Mesendoderm (in vitro differentiated cells): ENCODE results near the gene ABCA12.

Experiments used
- DNase-seq: peaks from one replicate; pipeline ENCODE4 v3.0.0; 2013
- H2AK5ac ChIP-seq: 2 replicates; pipeline ENCODE4 v1.6.1; 2013; ENCODE audit warnings: low read length, inconsistent platforms
- H2BK120ac ChIP-seq: 2 replicates; pipeline ENCODE4 v1.6.1; 2013; ENCODE audit warnings: low read depth, mild to moderate bottlenecking, low read length, moderate library complexity, mixed read lengths
- H2BK15ac ChIP-seq: replicated peaks from 2 replicates; pipeline ENCODE4 v1.6.1; 2013; ENCODE audit warnings: low read depth, mild to moderate bottlenecking, moderate library complexity
- H2BK5ac ChIP-seq: 2 replicates; pipeline ENCODE4 v1.6.1; 2013; ENCODE audit warnings: low read length, inconsistent platforms
- H3K18ac ChIP-seq: 2 replicates; pipeline ENCODE4 v1.6.1; 2013; ENCODE audit warnings: mild to moderate bottlenecking, low read length, mixed read lengths
- H3K23ac ChIP-seq: one replicate; pipeline ENCODE4 v1.6.1; 2013; ENCODE audit warnings: low read length
- H3K27ac ChIP-seq: 2 replicates; pipeline ENCODE4 v1.5.1; 2013; ENCODE audit warnings: low read depth, mild to moderate bottlenecking, inconsistent platforms, low read length, moderate library complexity
- H3K27me3 ChIP-seq: 2 replicates; pipeline ENCODE4 v1.6.1; 2013; ENCODE audit warnings: low read length, control low read depth, mild to moderate bottlenecking, inconsistent platforms; ENCODE audit not compliant: insufficient read depth, poor library complexity
- H3K36me3 ChIP-seq: 2 replicates; pipeline ENCODE4 v1.6.1; 2013; ENCODE audit warnings: low read length, inconsistent platforms; ENCODE audit not compliant: control insufficient read depth, insufficient read depth
- H3K4ac ChIP-seq: one replicate; pipeline ENCODE4 v1.6.1; 2013; ENCODE audit warnings: low read depth, mild to moderate bottlenecking, low read length, moderate library complexity
- H3K4me1 ChIP-seq: 2 replicates; pipeline ENCODE4 v1.6.1; 2013; ENCODE audit warnings: low read depth, low read length, inconsistent platforms; ENCODE audit not compliant: control insufficient read depth
- H3K4me2 ChIP-seq: 2 replicates; pipeline ENCODE4 v1.6.1; 2013; ENCODE audit warnings: low read length
- H3K4me3 ChIP-seq: 2 replicates; pipeline ENCODE4 v1.5.1; 2013; ENCODE audit warnings: mild to moderate bottlenecking, low read length
- H3K56ac ChIP-seq: one replicate; pipeline ENCODE4 v1.6.1; 2013; ENCODE audit warnings: low read length
- H3K79me1 ChIP-seq: 2 replicates; pipeline ENCODE4 v1.6.1; 2013; ENCODE audit warnings: low read length, inconsistent platforms
- H3K79me2 ChIP-seq: 2 replicates; pipeline ENCODE4 v1.6.1; 2013; ENCODE audit warnings: mild to moderate bottlenecking, low read length; ENCODE audit not compliant: control insufficient read depth, insufficient read depth
- H3K9ac ChIP-seq: 2 replicates; pipeline ENCODE4 v1.6.1; 2013; ENCODE audit warnings: low read length, inconsistent platforms
- H4K5ac ChIP-seq: one replicate; pipeline ENCODE4 v1.6.1; 2013; ENCODE audit warnings: low read length
- H4K8ac ChIP-seq: one replicate; pipeline ENCODE4 v1.6.1; 2013; ENCODE audit warnings: low read depth, mild to moderate bottlenecking, control low read depth, low read length, moderate library complexity
- WGBS: extraction: QIAGEN DNeasy Blood & Tissue Kit; methylation state at CpG from one replicate; pipeline ENCODE4 v1.1.7; 2013; ENCODE audit warnings: low lambda C conversion rate, missing lambda C conversion rate; ENCODE audit not compliant: insufficient coverage; ENCODE audit errors: extremely low coverage; 5-methylcytosine and 5-hydroxymethylcytosine counted together

ABCA12 gene

DNA sequence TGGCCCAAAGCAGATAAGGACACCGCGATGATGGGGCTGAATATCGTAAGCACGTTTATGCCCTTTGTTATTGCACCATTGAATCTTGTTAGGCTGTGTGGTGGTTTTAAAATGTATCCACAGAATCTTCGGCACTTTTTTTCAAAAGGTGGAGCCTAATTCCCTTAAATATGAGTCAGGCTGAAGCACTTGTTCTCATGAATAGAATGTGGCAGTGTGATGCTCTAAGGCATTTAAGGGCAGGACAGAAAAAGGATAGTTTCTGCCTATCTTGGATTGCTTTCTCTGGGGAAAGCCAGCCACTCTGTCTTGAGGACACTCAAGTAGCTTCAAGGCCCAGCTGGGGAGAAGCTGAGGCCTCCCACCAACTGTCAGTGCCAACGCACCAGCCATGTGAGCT, 39.6 kb downstream of the ABCA12 start:
- Histone ChIP-seq H3K4me1 (no peaks in the 10 kb centered on the region), H2AK5ac (no peak overlapping the region), H4K8ac (no peak overlapping the region), H3K4ac (no peak overlapping the region), H3K27me3 (no peaks in the 10 kb centered on the region), H2BK15ac (no peak overlapping the region), H3K27ac (no peak overlapping the region), H3K23ac (no peak overlapping the region), H3K56ac (no peak overlapping the region), H3K79me2 (no peaks in the 10 kb centered on the region), H2BK5ac (no peak overlapping the region), H3K9ac (no peak overlapping the region), H4K5ac (no peak overlapping the region), H3K4me3 (no peak overlapping the region), H3K36me3 (no peaks in the 10 kb centered on the region), H3K4me2 (no peak overlapping the region), H3K79me1 (no peaks in the 10 kb centered on the region), H3K18ac (no peak overlapping the region), H2BK120ac (no peak overlapping the region)
- DNase-seq, result no peak
- WGBS, result no CpG with 5 or more reads among the region's 6 CpGs

DNA sequence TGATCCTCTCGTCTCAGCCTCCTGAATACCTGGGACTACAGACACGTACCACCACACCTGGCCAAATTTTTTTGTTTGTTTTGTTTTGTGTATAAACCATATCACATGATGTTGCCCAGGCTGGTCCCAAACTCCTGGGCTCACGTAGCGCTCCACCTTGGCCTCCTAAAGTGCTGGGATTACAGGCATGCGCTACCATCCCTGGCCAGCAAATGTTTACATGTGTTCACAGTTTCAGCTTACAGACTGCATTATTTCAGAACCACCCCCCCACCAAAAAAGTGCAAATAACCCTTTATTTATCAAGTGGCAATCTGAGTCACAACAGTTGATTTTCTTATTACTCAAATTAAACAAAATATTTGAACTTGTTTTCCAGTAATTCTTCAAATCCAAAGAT, 54.3 kb downstream of the ABCA12 start:
- WGBS, result no CpG with 5 or more reads among the region's 5 CpGs
- Histone ChIP-seq H3K4me1 (no peaks in the 10 kb centered on the region), H3K18ac (no peak overlapping the region)

DNA sequence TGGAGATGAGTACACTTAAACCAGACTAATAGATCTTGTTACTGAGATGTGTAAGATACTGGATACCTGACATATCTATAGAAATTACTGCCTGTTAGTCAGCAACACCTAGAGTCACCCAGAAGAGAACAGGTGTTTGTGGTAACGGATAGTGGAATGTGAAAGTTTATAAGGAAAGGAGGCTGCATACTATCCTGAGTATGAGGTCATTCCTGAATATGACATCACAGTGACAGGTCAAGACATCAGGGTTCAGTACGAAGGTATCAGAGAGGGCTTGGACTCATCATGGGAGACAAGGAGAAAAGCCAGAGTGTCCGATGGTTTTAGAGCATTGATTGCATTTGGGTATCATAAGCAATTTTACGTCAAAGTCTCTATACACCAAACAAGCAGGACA, 55.3 kb downstream of the ABCA12 start:
- Histone ChIP-seq H2BK120ac (no peak overlapping the region), H3K4ac (no peak overlapping the region), H2BK5ac (no peak overlapping the region), H3K27me3 (no peaks in the 10 kb centered on the region), H2BK15ac (no peak overlapping the region), H3K4me2 (no peak overlapping the region), H3K79me2 (no peaks in the 10 kb centered on the region), H3K18ac (no peak overlapping the region), H3K4me3 (no peak overlapping the region), H4K5ac (no peak overlapping the region), H2AK5ac (no peak overlapping the region), H4K8ac (no peak overlapping the region), H3K9ac (no peak overlapping the region), H3K23ac (no peak overlapping the region), H3K79me1 (no peaks in the 10 kb centered on the region), H3K4me1 (no peaks in the 10 kb centered on the region), H3K27ac (no peak overlapping the region), H3K36me3 (no peaks in the 10 kb centered on the region), H3K56ac (no peak overlapping the region)
- no CpG with 5 or more reads among the region's 4 CpGs for WGBS
- DNase-seq, result no peak

More for the DNA sequence above, 54.3 kb downstream of the ABCA12 start:
- no peak overlapping the region for H3K23ac ChIP-seq
- no peaks in the 10 kb centered on the region for H3K79me1 ChIP-seq
- no peak overlapping the region for H4K8ac ChIP-seq
- no peak overlapping the region for H4K5ac ChIP-seq
- no peak overlapping the region for H3K56ac ChIP-seq
- H3K4me3 ChIP-seq, result no peak overlapping the region
- no peak overlapping the region for H3K9ac ChIP-seq
- no peak overlapping the region for H2BK5ac ChIP-seq
- no peaks in the 10 kb centered on the region for H3K36me3 ChIP-seq
- no peak overlapping the region for H2AK5ac ChIP-seq
- no peaks in the 10 kb centered on the region for H3K27me3 ChIP-seq
- H3K27ac ChIP-seq, result no peak overlapping the region
- no peak overlapping the region for H3K4me2 ChIP-seq
- H3K4ac ChIP-seq, result no peak overlapping the region
- DNase-seq, result no peak
- no peaks in the 10 kb centered on the region for H3K79me2 ChIP-seq
- H2BK15ac ChIP-seq, result no peak overlapping the region
- H2BK120ac ChIP-seq, result no peak overlapping the region

DNA sequence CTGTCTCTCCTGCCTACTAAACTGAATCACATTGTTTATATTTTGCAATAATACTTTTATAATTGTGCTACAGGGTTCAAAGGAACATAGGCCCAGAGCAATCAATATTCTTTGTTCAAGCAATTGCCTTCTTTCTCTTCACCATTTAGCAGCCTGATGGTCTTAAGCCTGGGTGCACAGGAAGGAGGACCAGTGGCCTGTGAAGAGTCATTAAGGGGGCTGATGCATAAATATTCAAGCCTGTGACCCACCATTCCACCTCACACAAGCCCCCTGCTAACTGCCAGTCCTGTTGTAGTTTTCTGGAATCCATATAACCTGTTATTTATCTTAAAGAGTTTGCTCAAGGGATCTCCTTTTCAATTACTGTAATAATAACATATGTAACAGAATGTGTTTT, 56.0 kb downstream of the ABCA12 start:
- H2BK15ac ChIP-seq, result no peak overlapping the region
- H3K4me1 ChIP-seq, result no peaks in the 10 kb centered on the region
- H3K56ac ChIP-seq, result no peak overlapping the region
- no peak overlapping the region for H3K9ac ChIP-seq
- no peak overlapping the region for H3K27ac ChIP-seq
- H3K4me2 ChIP-seq, result no peak overlapping the region
- H2BK120ac ChIP-seq, result no peak overlapping the region
- no peak for DNase-seq
- H3K27me3 ChIP-seq, result no peaks in the 10 kb centered on the region
- no peak overlapping the region for H4K5ac ChIP-seq
- H3K18ac ChIP-seq, result no peak overlapping the region
- H3K4ac ChIP-seq, result no peak overlapping the region
- no peaks in the 10 kb centered on the region for H3K79me1 ChIP-seq
- no peak overlapping the region for H3K4me3 ChIP-seq
- no peak overlapping the region for H3K23ac ChIP-seq
- H3K36me3 ChIP-seq, result no peaks in the 10 kb centered on the region
- no peaks in the 10 kb centered on the region for H3K79me2 ChIP-seq
- H2AK5ac ChIP-seq, result no peak overlapping the region
- H4K8ac ChIP-seq, result no peak overlapping the region
- no peak overlapping the region for H2BK5ac ChIP-seq

DNA sequence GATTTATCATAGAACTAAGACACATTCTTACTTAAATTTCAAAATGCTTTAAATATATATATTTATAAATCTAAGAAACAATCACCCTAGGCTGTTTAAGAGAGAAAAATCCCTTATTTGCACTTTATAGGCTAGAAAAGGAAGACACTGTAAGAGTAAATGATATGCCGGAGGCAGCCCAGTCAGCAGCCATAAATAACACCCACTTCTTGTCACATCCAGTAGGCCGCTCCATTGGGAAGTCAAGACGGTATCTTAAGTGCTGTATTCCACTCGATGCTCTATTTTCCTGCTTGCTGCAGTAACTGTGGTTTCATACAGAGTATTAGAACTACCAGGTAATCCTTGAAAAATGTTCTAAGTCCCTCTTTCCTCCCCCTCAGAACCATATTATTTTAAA, 57.9 kb downstream of the ABCA12 start:
- no peak overlapping the region for H3K27ac ChIP-seq
- no peak overlapping the region for H3K56ac ChIP-seq
- no peak overlapping the region for H4K5ac ChIP-seq
- H2BK15ac ChIP-seq, result no peak overlapping the region
- no peak overlapping the region for H3K4me2 ChIP-seq
- no peaks in the 10 kb centered on the region for H3K79me2 ChIP-seq
- H3K9ac ChIP-seq, result no peak overlapping the region
- WGBS, result no CpG with 5 or more reads among the region's 4 CpGs
- H3K27me3 ChIP-seq, result no peaks in the 10 kb centered on the region
- H3K4me1 ChIP-seq, result no peaks in the 10 kb centered on the region
- no peaks in the 10 kb centered on the region for H3K36me3 ChIP-seq
- H3K4me3 ChIP-seq, result no peak overlapping the region
- no peak overlapping the region for H2AK5ac ChIP-seq
- no peak overlapping the region for H3K4ac ChIP-seq
- no peak for DNase-seq
- H3K23ac ChIP-seq, result no peak overlapping the region
- no peak overlapping the region for H2BK120ac ChIP-seq
- H3K79me1 ChIP-seq, result no peaks in the 10 kb centered on the region
- H4K8ac ChIP-seq, result no peak overlapping the region
- H3K18ac ChIP-seq, result no peak overlapping the region
- H2BK5ac ChIP-seq, result no peak overlapping the region

DNA sequence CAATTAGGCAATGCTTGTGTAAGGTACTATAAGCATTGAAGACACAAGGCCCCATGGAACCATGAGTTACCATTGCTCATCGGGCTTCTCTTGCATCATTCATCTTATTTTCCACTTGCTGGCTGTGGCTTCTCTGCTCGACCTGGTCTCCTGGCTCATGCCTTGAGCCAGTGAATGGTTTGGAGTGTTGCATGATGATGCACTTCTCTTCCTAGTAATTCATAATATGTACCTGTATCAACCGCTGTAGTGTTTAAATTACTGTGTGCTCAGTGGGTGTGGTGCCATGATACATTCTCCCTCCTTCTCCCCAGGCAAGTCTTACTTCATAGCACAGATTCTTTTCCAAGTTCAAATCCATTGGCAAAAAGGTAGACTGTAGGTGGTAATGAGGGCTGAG, 66.8 kb downstream of the ABCA12 start:
- Histone ChIP-seq H3K9ac (no peak overlapping the region), H3K27me3 (no peaks in the 10 kb centered on the region), H3K4ac (no peak overlapping the region), H3K27ac (no peak overlapping the region), H3K4me3 (no peak overlapping the region), H3K4me1 (no peaks in the 10 kb centered on the region), H3K79me1 (no peaks in the 10 kb centered on the region), H3K36me3 (no peaks in the 10 kb centered on the region), H3K56ac (no peak overlapping the region), H3K23ac (no peak overlapping the region), H4K5ac (no peak overlapping the region), H2BK15ac (no peak overlapping the region), H3K79me2 (no peaks in the 10 kb centered on the region), H2BK5ac (no peak overlapping the region), H2BK120ac (no peak overlapping the region), H4K8ac (no peak overlapping the region), H3K4me2 (no peak overlapping the region), H3K18ac (no peak overlapping the region), H2AK5ac (no peak overlapping the region)
- no CpG with 5 or more reads among the region's 3 CpGs for WGBS
- DNase-seq, result no peak
